ENCODE data around the gene LRRC3C. TPM values are rescaled to one million over a fixed set of nuclear protein-coding genes. Genes with fewer than 3 reads are reported as not detected.

LRRC3C gene
- total RNA-seq, 1 donor from 2014 or later = not detected

DNA sequence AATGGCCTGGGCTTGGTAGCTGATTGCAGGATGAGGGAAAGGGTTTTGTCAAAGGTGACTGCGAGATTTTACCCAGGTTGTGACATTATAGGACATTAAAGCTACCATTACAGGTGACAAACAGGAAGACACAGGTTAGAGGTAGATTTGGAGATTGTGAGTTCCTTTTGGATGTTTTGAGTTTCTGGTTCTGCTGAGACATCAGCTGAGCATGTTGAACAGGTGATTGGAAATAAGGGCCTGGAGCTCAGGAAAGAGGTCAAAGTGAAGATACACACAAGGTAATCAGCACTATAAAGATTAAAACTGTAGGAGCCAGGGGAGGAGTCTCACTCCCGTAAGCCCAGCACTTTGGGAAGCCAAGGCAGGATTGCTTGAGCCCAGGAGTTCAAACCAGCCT lies 41.2 kb downstream of the LRRC3C start:
- DNase-seq (ENCODE audit: low spot score, unreplicated experiment) = no peak
- Mint-ChIP-seq H3K4me1 (ENCODE audit: low read depth) (no peaks in the 10 kb centered on the region), H3K9me3 (ENCODE audit: low read depth) (no peaks in the 10 kb centered on the region), H3K36me3 (ENCODE audit: insufficient read depth) (no peaks in the 10 kb centered on the region), H3K27me3 (peaks cover 60% of the 10 kb centered on the region), H3K4me3 (ENCODE audit: low read depth) (no peak overlapping the region), H3K27ac (no peak overlapping the region)
- TF ChIP-seq, protein P1, sequence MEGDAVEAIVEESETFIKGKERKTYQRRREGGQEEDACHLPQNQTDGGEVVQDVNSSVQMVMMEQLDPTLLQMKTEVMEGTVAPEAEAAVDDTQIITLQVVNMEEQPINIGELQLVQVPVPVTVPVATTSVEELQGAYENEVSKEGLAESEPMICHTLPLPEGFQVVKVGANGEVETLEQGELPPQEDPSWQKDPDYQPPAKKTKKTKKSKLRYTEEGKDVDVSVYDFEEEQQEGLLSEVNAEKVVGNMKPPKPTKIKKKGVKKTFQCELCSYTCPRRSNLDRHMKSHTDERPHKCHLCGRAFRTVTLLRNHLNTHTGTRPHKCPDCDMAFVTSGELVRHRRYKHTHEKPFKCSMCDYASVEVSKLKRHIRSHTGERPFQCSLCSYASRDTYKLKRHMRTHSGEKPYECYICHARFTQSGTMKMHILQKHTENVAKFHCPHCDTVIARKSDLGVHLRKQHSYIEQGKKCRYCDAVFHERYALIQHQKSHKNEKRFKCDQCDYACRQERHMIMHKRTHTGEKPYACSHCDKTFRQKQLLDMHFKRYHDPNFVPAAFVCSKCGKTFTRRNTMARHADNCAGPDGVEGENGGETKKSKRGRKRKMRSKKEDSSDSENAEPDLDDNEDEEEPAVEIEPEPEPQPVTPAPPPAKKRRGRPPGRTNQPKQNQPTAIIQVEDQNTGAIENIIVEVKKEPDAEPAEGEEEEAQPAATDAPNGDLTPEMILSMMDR (IDR thresholded peaks at IDR 0.05; ENCODE audit: unreplicated experiment) = no peak

DNA sequence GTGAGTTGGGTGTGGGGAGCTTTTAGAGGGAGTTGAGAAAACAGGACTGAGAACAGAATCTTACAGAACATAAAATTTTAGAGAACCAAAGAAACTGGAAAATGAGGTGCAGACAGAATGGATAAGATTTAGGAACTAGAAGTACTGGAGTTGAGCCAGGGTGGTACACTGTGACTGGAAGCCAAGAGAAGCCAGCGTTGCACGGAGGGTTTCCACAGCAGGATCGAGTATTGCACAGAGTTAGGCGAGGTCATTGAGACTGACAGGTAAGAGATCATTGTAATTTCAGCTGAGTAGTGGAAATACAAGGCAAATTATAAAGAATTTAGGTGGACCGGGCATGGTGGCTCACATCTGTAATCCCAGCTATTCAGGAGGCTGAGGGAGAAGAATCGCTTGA lies 41.8 kb downstream of the LRRC3C start:
- no peaks in the 10 kb centered on the region for H3K36me3 Mint-ChIP-seq (ENCODE audit: insufficient read depth)
- peaks cover 62% of the 10 kb centered on the region for H3K27me3 Mint-ChIP-seq
- no peak overlapping the region for H3K27ac Mint-ChIP-seq
- H3K4me1 Mint-ChIP-seq (ENCODE audit: low read depth) = no peaks in the 10 kb centered on the region
- DNase-seq (ENCODE audit: low spot score, unreplicated experiment) = no peak
- TF ChIP-seq, protein P1 (IDR thresholded peaks at IDR 0.05; ENCODE audit: unreplicated experiment) = no peak
- H3K4me3 Mint-ChIP-seq (ENCODE audit: low read depth) = no peak overlapping the region
- H3K9me3 Mint-ChIP-seq (ENCODE audit: low read depth) = no peaks in the 10 kb centered on the region

DNA sequence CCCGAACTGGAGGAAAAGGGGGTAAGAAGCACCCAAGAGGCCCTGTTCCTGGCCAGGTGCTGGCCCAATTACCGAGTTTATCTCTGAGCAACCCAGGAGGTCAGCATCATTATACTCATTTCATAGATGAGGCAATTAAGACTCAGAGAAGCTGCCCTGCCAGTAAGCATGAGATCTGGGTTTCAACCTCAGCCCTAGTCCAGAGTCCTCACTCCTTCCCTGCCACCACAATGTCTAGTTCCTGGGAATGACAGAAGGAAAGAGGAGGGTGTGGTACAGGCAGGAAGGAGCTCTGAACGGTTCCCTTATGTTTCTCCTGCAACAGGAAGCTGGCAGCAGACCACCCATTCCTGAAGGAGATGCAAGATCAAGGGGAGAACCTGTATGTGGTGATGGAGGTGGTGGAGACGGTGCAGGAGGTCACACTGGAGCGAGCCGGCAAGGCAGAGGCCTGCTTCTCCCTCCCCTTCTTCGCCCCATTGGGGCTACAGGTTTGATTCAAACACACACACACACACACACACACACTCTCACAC lies 42.7 kb downstream of the LRRC3C start:
- Mint-ChIP-seq H3K27ac (no peak overlapping the region), H3K4me1 (ENCODE audit: low read depth) (no peaks in the 10 kb centered on the region), H3K36me3 (ENCODE audit: insufficient read depth) (no peaks in the 10 kb centered on the region), H3K4me3 (ENCODE audit: low read depth) (no peak overlapping the region), H3K9me3 (ENCODE audit: low read depth) (no peaks in the 10 kb centered on the region), H3K27me3 (peaks cover 60% of the 10 kb centered on the region)
- DNase-seq (ENCODE audit: low spot score, unreplicated experiment) = no peak
- TF ChIP-seq, protein P1 (IDR thresholded peaks at IDR 0.05; ENCODE audit: unreplicated experiment) = no peak

DNA sequence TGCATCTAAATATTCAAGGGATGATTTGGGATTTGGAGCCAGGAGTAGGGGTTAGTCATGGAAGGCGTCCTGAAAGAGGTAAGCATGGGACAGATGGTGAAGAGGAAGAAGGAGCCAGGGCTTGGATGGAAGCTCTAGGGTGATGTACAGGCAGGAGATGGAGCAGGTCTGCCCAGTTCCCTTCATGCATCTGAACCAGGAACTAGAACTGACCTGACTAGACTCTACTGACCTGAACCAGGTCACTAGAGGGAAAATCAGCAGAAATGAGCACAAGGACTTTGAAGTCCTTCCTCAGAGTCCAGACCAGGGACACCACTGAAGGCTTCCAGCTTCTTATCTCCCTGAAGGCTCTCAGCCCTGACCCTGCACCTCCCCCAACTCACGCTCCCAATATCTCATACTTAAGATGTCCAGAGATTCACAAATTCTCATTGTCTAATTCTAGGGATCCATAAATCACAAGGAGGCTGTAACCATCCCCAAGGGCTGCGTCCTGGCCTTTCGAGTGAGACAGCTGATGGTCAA lies 43.6 kb downstream of the LRRC3C start:
- Mint-ChIP-seq H3K36me3 (ENCODE audit: insufficient read depth) (no peaks in the 10 kb centered on the region), H3K4me1 (ENCODE audit: low read depth) (no peaks in the 10 kb centered on the region), H3K27ac (no peak overlapping the region), H3K27me3 (peaks cover 59% of the 10 kb centered on the region), H3K9me3 (ENCODE audit: low read depth) (no peaks in the 10 kb centered on the region), H3K4me3 (ENCODE audit: low read depth) (no peak overlapping the region)
- DNase-seq (ENCODE audit: low spot score, unreplicated experiment) = no peak
- TF ChIP-seq, protein P1 (IDR thresholded peaks at IDR 0.05; ENCODE audit: unreplicated experiment) = no peak

DNA sequence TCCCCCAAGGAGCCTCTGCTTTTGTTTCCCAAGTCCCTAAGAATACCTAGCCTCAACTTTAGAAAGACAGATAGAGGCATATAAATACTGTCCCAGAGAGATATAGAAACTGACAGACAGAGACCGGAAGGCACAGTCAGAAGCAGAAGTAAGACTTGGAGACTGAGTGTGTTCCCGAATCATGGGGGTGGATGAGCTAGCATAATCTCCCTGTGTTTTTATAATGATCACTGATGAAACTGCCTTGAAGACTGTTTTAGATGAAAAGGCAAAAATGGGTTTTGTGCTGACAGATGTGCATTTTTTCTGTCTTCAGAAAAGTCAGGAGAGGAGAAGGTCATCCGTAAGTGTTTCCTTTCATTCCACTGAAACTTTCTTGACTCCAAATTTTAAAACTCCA lies 44.7 kb downstream of the LRRC3C start:
- Mint-ChIP-seq H3K9me3 (ENCODE audit: low read depth) (no peaks in the 10 kb centered on the region), H3K4me3 (ENCODE audit: low read depth) (no peak overlapping the region), H3K27ac (no peak overlapping the region), H3K27me3 (peaks cover 51% of the 10 kb centered on the region), H3K36me3 (ENCODE audit: insufficient read depth) (no peaks in the 10 kb centered on the region), H3K4me1 (ENCODE audit: low read depth) (no peaks in the 10 kb centered on the region)
- TF ChIP-seq, protein P1 (IDR thresholded peaks at IDR 0.05; ENCODE audit: unreplicated experiment) = no peak
- DNase-seq (ENCODE audit: low spot score, unreplicated experiment) = no peak
